B cell (primary cell): Measurements from ENCODE around the gene SEMA7A. TPM values are rescaled to one million over a fixed set of nuclear protein-coding genes. Genes with fewer than 3 reads are reported as not detected.

Experiments
- ATAC-seq: fragments of 200-7000 bp; cut with Tn5 transposase; one replicate; pipeline ENCODE4 v1.10.0; 2021; ENCODE audit warnings: low read depth, mild to moderate bottlenecking, moderate number of reproducible peaks, moderate library complexity
- CTCF ChIA-PET: fragments of 350-600 bp; sonication (Branson Sonifier 250); formaldehyde crosslinking; loops from one replicate; lab custom pipeline; 2021; ENCODE audit warnings: antibody characterized with exemption, inconsistent platforms; lab: Charles Lee
- POLR2A ChIA-PET: fragments of 350-600 bp; sonication (Branson Sonifier 250); formaldehyde crosslinking; loops from one replicate; lab custom pipeline; 2021; ENCODE audit warnings: antibody characterized with exemption; lab: Charles Lee
- DNase-seq: peaks from one replicate; pipeline ENCODE4 v3.0.0; 2013
- H2AFZ ChIP-seq: 2 replicates; pipeline ENCODE4 v1.6.1; 2012; ENCODE audit warnings: mild to moderate bottlenecking, low read depth, low read length; ENCODE audit not compliant: insufficient read depth, poor library complexity, severe bottlenecking
- H3K27ac ChIP-seq, 2 donors: 1 replicate in 1 of 2; 2 replicates in 1 of 2; pipeline ENCODE4 v1.5.1; 2012 to 2013; ENCODE audit warnings: low read length in 2 of 2, mild to moderate bottlenecking in 2 of 2, moderate library complexity in 1 of 2
- H3K27me3 ChIP-seq, 4 experiments: fragments of 200-600 bp in 1 of 4; sonication (generic) in 1 of 4; replicated peaks in 1 of 4; 1 replicate in 2 of 4; 2 replicates in 2 of 4; pipeline versions ENCODE4 v1.6.1 to v1.7.0; 2013 to 2016; ENCODE audit warnings: low read length in 3 of 4, mild to moderate bottlenecking in 2 of 4, mixed read lengths in 1 of 4, moderate library complexity in 1 of 4; ENCODE audit not compliant: insufficient read depth in 4 of 4, control insufficient read depth in 3 of 4; ENCODE audit errors: control extremely low read depth in 1 of 4
- H3K36me3 ChIP-seq, 2 experiments: replicated peaks in 1 of 2; 1 replicate in 1 of 2; 2 replicates in 1 of 2; pipeline versions ENCODE4 v1.6.1 to v1.7.1; 2013; ENCODE audit warnings: low read length in 1 of 2; ENCODE audit not compliant: insufficient read depth in 2 of 2, control insufficient read depth in 1 of 2; ENCODE audit errors: control extremely low read depth in 1 of 2, extremely low read depth in 1 of 2
- H3K4me1 ChIP-seq, 2 donors: fragments of 200-600 bp in 1 of 2; sonication (generic) in 1 of 2; 1 replicate in 1 of 2; 2 replicates in 1 of 2; pipeline versions ENCODE4 v1.5.1 to v1.6.1; 2013 to 2017; ENCODE audit warnings: low read length in 2 of 2; ENCODE audit not compliant: control insufficient read depth in 2 of 2, insufficient read depth in 2 of 2
- H3K4me2 ChIP-seq: replicated peaks from 2 replicates; pipeline ENCODE3; 2012; ENCODE audit warnings: mild to moderate bottlenecking, low read depth, low read length; ENCODE audit not compliant: poor library complexity, severe bottlenecking
- H3K4me3 ChIP-seq, 5 experiments: fragments of 200-600 bp in 1 of 5; sonication (generic) in 1 of 5; 1 replicate in 3 of 5; 2 replicates in 2 of 5; pipeline versions ENCODE4 v1.5.1 to v1.7.0; 2011 to 2016; ENCODE audit warnings: low read length in 4 of 5, mild to moderate bottlenecking in 4 of 5, low read depth in 2 of 5, control low read depth in 1 of 5, moderate library complexity in 1 of 5; ENCODE audit not compliant: insufficient read depth in 1 of 5; ENCODE audit errors: control extremely low read depth in 1 of 5, extremely low read depth in 1 of 5
- H3K79me2 ChIP-seq: fragments of 200-600 bp; sonication (generic); one replicate; pipeline ENCODE4 v1.6.0; 2016; ENCODE audit warnings: low read length; ENCODE audit not compliant: control insufficient read depth, insufficient read depth
- H3K9ac ChIP-seq: fragments of 200-600 bp; sonication (generic); 2 replicates; pipeline ENCODE4 v1.6.1; 2017; ENCODE audit warnings: mild to moderate bottlenecking, low read length, moderate library complexity
- H3K9me3 ChIP-seq, 3 donors: one replicate each; pipeline versions ENCODE4 v1.6.1 to v1.7.1; 2013; ENCODE audit warnings: low read length in 2 of 3; ENCODE audit not compliant: control insufficient read depth in 2 of 3, insufficient read depth in 1 of 3; ENCODE audit errors: control extremely low read depth in 1 of 3
- H4K20me1 ChIP-seq: 2 replicates; pipeline ENCODE4 v1.6.0; 2012; ENCODE audit warnings: mild to moderate bottlenecking, low read length; ENCODE audit not compliant: insufficient read depth, control insufficient read depth, poor library complexity, severe bottlenecking
- H3K27ac Mint-ChIP-seq: one replicate; pipeline ENCODE4 v1.8.0; 2021; ENCODE audit warnings: mixed read lengths
- H3K27me3 Mint-ChIP-seq: one replicate; pipeline ENCODE4 v1.8.0; 2021; ENCODE audit warnings: mixed read lengths
- H3K4me1 Mint-ChIP-seq: one replicate; pipeline ENCODE4 v1.8.0; 2021; ENCODE audit warnings: mixed read lengths
- H3K4me3 Mint-ChIP-seq: one replicate; pipeline ENCODE4 v1.8.0; 2021; ENCODE audit warnings: mixed read lengths
- H3K9me3 Mint-ChIP-seq: one replicate; pipeline ENCODE4 v1.8.0; 2022; ENCODE audit warnings: mixed read lengths; ENCODE audit not compliant: insufficient read depth
- EZH2 ChIP-seq: IDR thresholded peaks from 2 replicates; pipeline ENCODE4 v1.6.1; 2012; ENCODE audit warnings: borderline replicate concordance, low read depth, mild to moderate bottlenecking, moderate library complexity, low read length; ENCODE audit not compliant: insufficient read depth, poor library complexity, severe bottlenecking
- WGBS: methylation state at CpG from one replicate; pipeline ENCODE4 v1.1.5; 2013; ENCODE audit warnings: missing lambda C conversion rate; ENCODE audit not compliant: insufficient coverage; 5-methylcytosine and 5-hydroxymethylcytosine counted together
- intact Hi-C: fragments of 100-400 bp; cut with micrococcal nuclease; formaldehyde crosslinking; loops from one replicate; pipeline ENCODE4 v1.10.0; 2022
- polyA plus RNA-seq: library from polyadenylated mRNA; depleted of rRNA; stranded (reverse); fragments of >200 nt; gene quantifications from 2 replicates; pipeline ENCODE4 v1.2.3, GENCODE V29; 2012
- total RNA-seq, 2 donors: library from RNA; stranded (reverse); fragments of 120-200 nt in 1 of 2; gene quantifications; 1 replicate in 1 of 2; 2 replicates in 1 of 2; pipeline versions ENCODE4 v1.2.3 to v1.2.4, GENCODE V29; 2013 to 2022
- TF ChIP-seq, protein P1 (sequence below): fragments of 200-600 bp; IDR thresholded peaks from one replicate; pipeline ENCODE4 v1.8.0; 2022; ENCODE audit warnings: antibody characterized with exemption, mild to moderate bottlenecking

SEMA7A gene
- total and polyA plus RNA-seq, 2 donors (not counting 1 experiment from before 2014, with no cell fraction given), result 42.0 to 44.2 TPM

DNA sequence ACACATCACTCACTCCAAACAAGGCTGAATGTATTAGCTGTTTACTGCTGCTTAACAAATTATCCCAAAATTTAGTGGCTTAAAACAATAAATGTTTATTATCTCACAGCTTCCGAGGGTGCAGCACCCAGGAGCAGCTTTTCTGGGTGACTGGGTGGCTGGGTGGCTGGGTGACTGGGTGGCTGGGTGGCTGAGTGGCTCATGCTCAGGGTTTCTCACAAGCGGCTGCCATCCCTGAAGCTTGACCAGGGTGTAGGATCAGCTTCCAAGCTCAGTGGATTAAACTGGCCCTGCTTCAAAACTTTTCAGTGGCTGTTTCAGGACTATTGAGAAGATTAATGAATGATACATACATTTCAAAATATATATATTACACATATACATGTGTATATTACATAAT, 64.0 kb downstream of the SEMA7A start:
- Histone ChIP-seq H3K27me3 (peaks cover 0 to 35% (median 26%) of the 10 kb centered on the region in 4 experiments), H4K20me1 (no peaks in the 10 kb centered on the region), H3K79me2 (no peaks in the 10 kb centered on the region), H3K9ac (no peak overlapping the region), H3K4me3 (no peak overlapping the region), H3K4me1 (peaks cover 18 to 21% of the 10 kb centered on the region in 2 donors), H3K9me3 (peaks cover 0 to 4% (median 0%) of the 10 kb centered on the region in 3 donors), H3K4me2 (no peak overlapping the region), H2AFZ (no peak overlapping the region), H3K36me3 (no peaks in the 10 kb centered on the region), H3K27ac (no peak overlapping the region)
- ATAC-seq (no peak), DNase-seq (no peak)
- H3K27me3 Mint-ChIP-seq, result peaks cover 28% of the 10 kb centered on the region
- intact Hi-C loops, result loop anchor here (5.0 to 10.0 kb wide), 3 partner anchors 418 to 1365 kb away; partner anchors contain the start of gene RPP25
- POLR2A ChIA-PET, result no interaction called here
- no peak overlapping the region for H3K4me3 Mint-ChIP-seq
- no peaks in the 10 kb centered on the region for H3K9me3 Mint-ChIP-seq
- H3K4me1 Mint-ChIP-seq, result peaks cover 10% of the 10 kb centered on the region
- 100% methylated on average over 1 of the region's 2 CpGs for WGBS
- TF ChIP-seq, protein P1, sequence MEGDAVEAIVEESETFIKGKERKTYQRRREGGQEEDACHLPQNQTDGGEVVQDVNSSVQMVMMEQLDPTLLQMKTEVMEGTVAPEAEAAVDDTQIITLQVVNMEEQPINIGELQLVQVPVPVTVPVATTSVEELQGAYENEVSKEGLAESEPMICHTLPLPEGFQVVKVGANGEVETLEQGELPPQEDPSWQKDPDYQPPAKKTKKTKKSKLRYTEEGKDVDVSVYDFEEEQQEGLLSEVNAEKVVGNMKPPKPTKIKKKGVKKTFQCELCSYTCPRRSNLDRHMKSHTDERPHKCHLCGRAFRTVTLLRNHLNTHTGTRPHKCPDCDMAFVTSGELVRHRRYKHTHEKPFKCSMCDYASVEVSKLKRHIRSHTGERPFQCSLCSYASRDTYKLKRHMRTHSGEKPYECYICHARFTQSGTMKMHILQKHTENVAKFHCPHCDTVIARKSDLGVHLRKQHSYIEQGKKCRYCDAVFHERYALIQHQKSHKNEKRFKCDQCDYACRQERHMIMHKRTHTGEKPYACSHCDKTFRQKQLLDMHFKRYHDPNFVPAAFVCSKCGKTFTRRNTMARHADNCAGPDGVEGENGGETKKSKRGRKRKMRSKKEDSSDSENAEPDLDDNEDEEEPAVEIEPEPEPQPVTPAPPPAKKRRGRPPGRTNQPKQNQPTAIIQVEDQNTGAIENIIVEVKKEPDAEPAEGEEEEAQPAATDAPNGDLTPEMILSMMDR, result no peak
- TF ChIP-seq EZH2, result no peak
- CTCF ChIA-PET, result interaction anchor here (0.7 to 23.1 kb wide), 5 partner anchors 9 to 399 kb away, joined by 3 to 855 read pairs (median 4); partner anchors contain the start of gene SEMA7A
- H3K27ac Mint-ChIP-seq, result no peak overlapping the region

DNA sequence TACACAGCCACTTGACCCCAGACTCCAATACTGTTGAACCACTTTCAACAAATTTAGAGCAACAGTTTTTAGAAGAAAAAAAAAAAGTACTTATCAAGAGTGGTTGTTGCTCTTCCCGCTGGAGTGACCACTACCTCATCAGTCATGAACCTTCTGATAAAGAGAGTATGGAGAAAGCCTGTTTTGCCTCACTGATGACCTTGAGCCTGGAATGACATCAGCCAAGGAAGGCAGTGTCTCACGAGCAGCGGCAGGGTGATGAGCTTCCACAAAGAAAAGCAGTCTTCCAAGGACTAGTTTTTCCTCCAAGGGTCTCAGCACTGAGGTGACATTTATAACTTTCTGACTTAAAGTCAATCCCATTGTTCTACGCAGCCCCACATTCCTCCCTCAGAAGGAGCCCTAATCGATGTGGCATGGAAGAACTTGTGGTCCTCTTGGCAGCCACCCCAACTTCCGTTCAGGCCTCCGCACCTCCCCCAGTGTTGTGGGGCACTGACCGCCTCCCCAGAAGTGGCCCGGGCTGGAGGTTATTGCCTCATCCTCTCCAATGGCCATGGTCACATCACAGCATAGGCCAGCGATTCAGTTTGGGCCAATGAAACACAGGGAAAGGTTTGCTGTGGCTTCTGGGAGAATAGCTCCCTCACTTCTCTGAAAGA, 64.5 kb downstream of the SEMA7A start:
- TF ChIP-seq, protein P1, result no peak
- no peak for TF ChIP-seq EZH2
- Histone ChIP-seq H4K20me1 (no peaks in the 10 kb centered on the region), H3K79me2 (no peaks in the 10 kb centered on the region), H3K27me3 (peaks cover 0 to 35% (median 26%) of the 10 kb centered on the region in 4 experiments), H3K36me3 (no peaks in the 10 kb centered on the region), H3K27ac (no peak overlapping the region), H3K9ac (no peak overlapping the region), H3K4me3 (no peak overlapping the region), H3K9me3 (peaks cover 0 to 4% (median 0%) of the 10 kb centered on the region in 3 donors), H3K4me2 (no peak overlapping the region), H3K4me1 (peaks cover 14 to 16% of the 10 kb centered on the region in 2 donors), H2AFZ (no peak overlapping the region)
- H3K27ac Mint-ChIP-seq, result no peak overlapping the region
- no peak overlapping the region for H3K4me3 Mint-ChIP-seq
- CTCF ChIA-PET, result interaction anchor here (0.7 to 23.1 kb wide), 5 partner anchors 9 to 400 kb away, joined by 3 to 855 read pairs (median 4); partner anchors contain the start of gene SEMA7A
- ATAC-seq (no peak), DNase-seq (no peak)
- H3K4me1 Mint-ChIP-seq, result peaks cover 5% of the 10 kb centered on the region
- POLR2A ChIA-PET, result no interaction called here
- intact Hi-C loops, result no loop called here
- WGBS, result 98% methylated on average over 7 of the region's 10 CpGs
- peaks cover 32% of the 10 kb centered on the region for H3K27me3 Mint-ChIP-seq
- no peaks in the 10 kb centered on the region for H3K9me3 Mint-ChIP-seq
